Measurements from ENCODE around the gene MCTP2. TPM values are rescaled to one million over a fixed set of nuclear protein-coding genes. Genes with fewer than 3 reads are reported as not detected.

The MCTP2 gene
- total RNA-seq, 1 donor from 2014 or later: 35.3 TPM

GRCh38 chr15:94193906-94194305, 37.5 kb upstream of the MCTP2 start:
- intact Hi-C loops (cut with DNase I): no loop called here
- TF ChIP-seq CTCF (IDR thresholded peaks at IDR 0.05): no peak
- Histone ChIP-seq H3K27ac (no peak overlapping the region), H3K4me1 (no peaks in the 10 kb centered on the region), H3K4me3 (no peak overlapping the region), H3K27me3 (no peaks in the 10 kb centered on the region), H3K36me3 (no peaks in the 10 kb centered on the region), H3K9me3 (no peaks in the 10 kb centered on the region)
- DNase-seq: no peak
- ATAC-seq: no peak

- Histone ChIP-seq H3K27me3 (no peaks in the 10 kb centered on the region), H3K36me3 (no peaks in the 10 kb centered on the region), H3K4me3 (no peak overlapping the region), H3K27ac (no peak overlapping the region), H3K9me3 (no peaks in the 10 kb centered on the region), H3K4me1 (no peaks in the 10 kb centered on the region)
- DNase-seq (no peak), ATAC-seq (no peak)
- intact Hi-C loops (cut with DNase I): no loop called here
- TF ChIP-seq CTCF (IDR thresholded peaks at IDR 0.05): no peak
These were observed 34.8 kb upstream of the MCTP2 start for GRCh38 chr15:94196531-94196930.

GRCh38 chr15:94198633-94199032, 32.7 kb upstream of the MCTP2 start:
- Histone ChIP-seq H3K27me3 (no peaks in the 10 kb centered on the region), H3K9me3 (no peaks in the 10 kb centered on the region), H3K27ac (no peak overlapping the region), H3K4me3 (no peak overlapping the region), H3K36me3 (no peaks in the 10 kb centered on the region), H3K4me1 (no peaks in the 10 kb centered on the region)
- no peak for DNase-seq
- TF ChIP-seq CTCF (IDR thresholded peaks at IDR 0.05): no peak
- ATAC-seq: no peak
- intact Hi-C loops (cut with DNase I): no loop called here

GRCh38 chr15:94199725-94200124, 31.6 kb upstream of the MCTP2 start:
- H3K27me3 ChIP-seq: no peaks in the 10 kb centered on the region
- intact Hi-C loops (cut with DNase I): no loop called here
- no peaks in the 10 kb centered on the region for H3K36me3 ChIP-seq
- no peak overlapping the region for H3K27ac ChIP-seq
- no peaks in the 10 kb centered on the region for H3K4me1 ChIP-seq
- H3K4me3 ChIP-seq: no peak overlapping the region
- no peak for DNase-seq
- no peak for ATAC-seq
- no peaks in the 10 kb centered on the region for H3K9me3 ChIP-seq
- TF ChIP-seq CTCF (IDR thresholded peaks at IDR 0.05): no peak

GRCh38 chr15:94203306-94203705, 28.1 kb upstream of the MCTP2 start:
- no peak for DNase-seq
- H3K4me3 ChIP-seq: no peak overlapping the region
- H3K27me3 ChIP-seq: no peaks in the 10 kb centered on the region
- ATAC-seq: no peak
- H3K36me3 ChIP-seq: no peaks in the 10 kb centered on the region
- intact Hi-C loops (cut with DNase I): no loop called here
- TF ChIP-seq CTCF (IDR thresholded peaks at IDR 0.05): no peak
- H3K4me1 ChIP-seq: no peaks in the 10 kb centered on the region
- H3K9me3 ChIP-seq: no peaks in the 10 kb centered on the region
- H3K27ac ChIP-seq: no peak overlapping the region

- Histone ChIP-seq H3K27me3 (no peaks in the 10 kb centered on the region), H3K4me3 (no peak overlapping the region), H3K36me3 (no peaks in the 10 kb centered on the region), H3K4me1 (no peaks in the 10 kb centered on the region), H3K27ac (no peak overlapping the region), H3K9me3 (no peaks in the 10 kb centered on the region)
- no peak for TF ChIP-seq CTCF (IDR thresholded peaks at IDR 0.05)
- intact Hi-C loops (cut with DNase I): no loop called here
- DNase-seq (no peak), ATAC-seq (no peak)
These were observed 26.0 kb upstream of the MCTP2 start for GRCh38 chr15:94205366-94205765.
